HepG2 (cell line): ENCODE measurements around the gene OSBPL10. TPM values are rescaled to one million over a fixed set of nuclear protein-coding genes. Genes with fewer than 3 reads are reported as not detected.

Experiments used
- ATAC-seq: fragments of 200-7000 bp; cut with Tn5 transposase; 3 replicates; pipeline ENCODE4 v1.9.1; 2020; ENCODE audit warnings: mild to moderate bottlenecking, moderate library complexity
- BruUV-seq: library from RNA; stranded (reverse); fragments of 400-500 nt; replicated peaks from 2 replicates; lab custom pipeline; 2021; lab: Mats Ljungman, UMichigan
- CTCF ChIA-PET: fragments of 300-600 bp; formaldehyde crosslinking; extraction: SDS; loops from one replicate; lab custom pipeline; 2021; ENCODE audit warnings: low total read pairs, inconsistent platforms, low intra/inter-chr PET ratio; lab: Yijun Ruan, JAX
- POLR2A ChIA-PET: fragments of 350-600 bp; sonication (Branson Sonifier 250); formaldehyde crosslinking; loops from one replicate; lab custom pipeline; 2020; ENCODE audit warnings: antibody characterized with exemption, inconsistent platforms; lab: Yijun Ruan, JAX
- DNase-seq: peaks from one replicate; pipeline ENCODE4 v3.0.0-alpha.2; 2015; ENCODE audit warnings: low spot score
- FAIRE-seq: peaks from 3 replicates; lab custom pipeline; 2011; peaks lifted over from hg19 to GRCh38; lab: Jason Lieb, UNC
- H2AFZ ChIP-seq: one replicate; pipeline ENCODE4 v1.6.1; 2011; ENCODE audit warnings: low read length, inconsistent platforms
- H3K27ac ChIP-seq: fragments of 300-600 bp; 3 replicates; pipeline ENCODE4 v1.8.0; 2011; ENCODE audit warnings: mixed run types, mild to moderate bottlenecking, mixed read lengths, low read length, inconsistent platforms; ENCODE audit not compliant: insufficient read depth; ENCODE audit errors: extremely low read length
- H3K27me3 ChIP-seq, 2 experiments: fragments of 200-600 bp in 1 of 2; 2 replicates in 1 of 2; 3 replicates in 1 of 2; pipeline versions ENCODE4 v1.6.0 to v1.8.0; 2011; ENCODE audit warnings: low read length in 2 of 2, mild to moderate bottlenecking in 2 of 2, moderate library complexity in 2 of 2, inconsistent platforms in 1 of 2; ENCODE audit not compliant: insufficient read depth in 2 of 2, control insufficient read depth in 1 of 2
- H3K36me3 ChIP-seq, 2 experiments: fragments of 200-600 bp in 1 of 2; replicated peaks in 1 of 2; 2 replicates in 1 of 2; 3 replicates in 1 of 2; pipeline versions ENCODE4 v1.5.1 to v1.8.0; 2011; ENCODE audit warnings: low read length in 2 of 2, inconsistent platforms in 1 of 2; ENCODE audit not compliant: insufficient read depth in 2 of 2, control insufficient read depth in 1 of 2
- H3K4me1 ChIP-seq: 2 replicates; pipeline ENCODE4 v1.5.1; 2012; ENCODE audit warnings: low read length, inconsistent platforms; ENCODE audit not compliant: insufficient read depth
- H3K4me2 ChIP-seq: 2 replicates; pipeline ENCODE4 v1.6.0; 2011; ENCODE audit warnings: low read depth, low read length, inconsistent platforms
- H3K4me3 ChIP-seq, 3 experiments: fragments of 200-600 bp in 1 of 3; sonication (generic), shearing (Covaris generic) in 1 of 3; replicated peaks in 1 of 3; 2 replicates each; pipeline ENCODE4 v1.5.1; 2011 to 2016; ENCODE audit warnings: low read length in 3 of 3, inconsistent platforms in 2 of 3, low read depth in 2 of 3, mild to moderate bottlenecking in 2 of 3, control low read depth in 1 of 3, mixed read lengths in 1 of 3; ENCODE audit not compliant: insufficient read depth in 1 of 3
- H3K79me2 ChIP-seq: one replicate; pipeline ENCODE4 v1.6.1; 2011; ENCODE audit warnings: low read length, inconsistent platforms; ENCODE audit not compliant: insufficient read depth
- H3K9ac ChIP-seq: 2 replicates; pipeline ENCODE4 v1.6.0; 2011; ENCODE audit warnings: mild to moderate bottlenecking, low read depth, low read length, inconsistent platforms; ENCODE audit not compliant: insufficient read depth
- H3K9me3 ChIP-seq: 2 replicates; pipeline ENCODE4 v1.5.1; 2012; ENCODE audit warnings: mild to moderate bottlenecking, low read length
- H4K20me1 ChIP-seq: 2 replicates; pipeline ENCODE4 v1.6.0; 2011; ENCODE audit warnings: inconsistent platforms, mild to moderate bottlenecking, low read length, moderate library complexity; ENCODE audit not compliant: insufficient read depth
- CEBPG ChIP-seq: IDR thresholded peaks from 2 replicates; pipeline ENCODE4 v1.6.1; 2016
- FOXJ3 ChIP-seq: sonication (generic); formaldehyde crosslinking; IDR thresholded peaks from 2 replicates; pipeline ENCODE4 v1.4.0; 2020; ENCODE audit warnings: missing genetic modification reagents, mild to moderate bottlenecking, borderline replicate concordance
- GLI4 ChIP-seq: sonication (generic); formaldehyde crosslinking; IDR thresholded peaks from 2 replicates; pipeline ENCODE4 v1.5.1; 2020; ENCODE audit warnings: missing genetic modification reagents, mild to moderate bottlenecking, moderate library complexity, borderline replicate concordance
- HDAC2 ChIP-seq: sonication (generic); formaldehyde crosslinking; IDR thresholded peaks from 2 replicates; pipeline ENCODE4 v1.4.0; 2020; ENCODE audit warnings: missing genetic modification reagents
- MAFF ChIP-seq: IDR thresholded peaks from 2 replicates; pipeline ENCODE4 v1.6.1; 2011; ENCODE audit warnings: low read depth, low read length, improper control_type of control experiment
- MXI1 ChIP-seq: IDR thresholded peaks from 3 replicates; pipeline ENCODE4 v1.6.1; 2012; ENCODE audit warnings: low read depth, low read length, inconsistent platforms, borderline replicate concordance
- NCOA2 ChIP-seq: sonication (generic); formaldehyde crosslinking; IDR thresholded peaks from 2 replicates; pipeline ENCODE4 v1.8.0; 2022; ENCODE audit warnings: inconsistent platforms
- NCOR1 ChIP-seq: fragments of 200-600 bp; sonication (generic); IDR thresholded peaks from 2 replicates; pipeline ENCODE4 v1.7.0; 2017; ENCODE audit warnings: antibody characterized with exemption, low read length, borderline replicate concordance
- POLR2A ChIP-seq, 2 experiments: IDR thresholded peaks; 2 replicates each; pipeline ENCODE4 v1.6.1; 2011; ENCODE audit warnings: low read depth in 2 of 2, low read length in 2 of 2, mild to moderate bottlenecking in 1 of 2, moderate library complexity in 1 of 2; ENCODE audit not compliant: insufficient read depth in 1 of 2
- ZNF121 ChIP-seq: sonication (generic); formaldehyde crosslinking; IDR thresholded peaks from 2 replicates; pipeline ENCODE4 v1.5.0; 2020; ENCODE audit warnings: mild to moderate bottlenecking, missing genetic modification reagents
- ZNF124 ChIP-seq: sonication (generic); formaldehyde crosslinking; IDR thresholded peaks from 2 replicates; pipeline ENCODE4 v1.4.0; 2020; ENCODE audit warnings: missing genetic modification reagents
- ZNF138 ChIP-seq: sonication (generic); formaldehyde crosslinking; IDR thresholded peaks from 2 replicates; pipeline ENCODE4 v1.5.0; 2020; ENCODE audit warnings: mild to moderate bottlenecking, low read depth, missing genetic modification reagents
- ZNF260 ChIP-seq: sonication (generic); formaldehyde crosslinking; IDR thresholded peaks from 2 replicates; pipeline ENCODE4 v1.4.0; 2020; ENCODE audit warnings: missing genetic modification reagents, low read depth, mild to moderate bottlenecking, borderline replicate concordance
- whole genome bisulfite sequencing: methylation state at CpG from one replicate; pipeline ENCODE4 v1.1.6; 2017; ENCODE audit warnings: low lambda C conversion rate; 5-methylcytosine and 5-hydroxymethylcytosine counted together
- in situ Hi-C: cut with HindIII; loops from 2 replicates; pipeline ENCODE4 v1.10.0; 2017; ENCODE audit warnings: low pct_unique_long_range_greater_than_20kb; ENCODE audit not compliant: extremely low pct_ligation_motif_present
- intact Hi-C: fragments of 100-400 bp; cut with micrococcal nuclease; formaldehyde crosslinking; loops from one replicate; pipeline ENCODE4 v1.10.0; 2022; ENCODE audit not compliant: unreplicated experiment
- polyA plus RNA-seq, 8 experiments: library from polyadenylated mRNA; depleted of rRNA in 3 of 8; stranded (reverse) in 7 of 8; unstranded in 1 of 8; fragments of >200 nt; fragmentation: Illumina TruSeq in 4 of 8; extraction: Trizol in 4 of 8; gene quantifications; 2 replicates each; pipeline versions ENCODE4 v1.2.1 to v1.2.3, GENCODE V29; 2011 to 2016; ENCODE audit warnings: low read depth in 4 of 8, missing spikeins in 1 of 8, mixed read lengths in 1 of 8; ENCODE audit not compliant: insufficient read depth in 1 of 8
- total RNA-seq, 5 experiments: library from RNA; depleted of rRNA; stranded (reverse); fragments of >200 nt; fragmentation: Illumina TruSeq; extraction: Trizol; gene quantifications; 2 replicates each; pipeline ENCODE4 v1.2.3, GENCODE V29; 2016; ENCODE audit warnings: low read depth in 1 of 5
- TF ChIP-seq, protein P1 (sequence below): sonication (generic); formaldehyde crosslinking; IDR thresholded peaks from 2 replicates; pipeline ENCODE4 v1.5.1; 2020; ENCODE audit warnings: missing genetic modification reagents, mild to moderate bottlenecking, borderline replicate concordance
- TF ChIP-seq, protein P2 (sequence below): sonication (generic); formaldehyde crosslinking; IDR thresholded peaks from 2 replicates; pipeline ENCODE4 v1.5.0; 2020; ENCODE audit warnings: missing genetic modification reagents
- TF ChIP-seq, protein P3 (sequence below): sonication (generic); formaldehyde crosslinking; IDR thresholded peaks from 2 replicates; pipeline ENCODE4 v1.4.0; 2020; ENCODE audit warnings: missing genetic modification reagents, borderline replicate concordance
- TF ChIP-seq, protein P4 (sequence below): sonication (generic); formaldehyde crosslinking; IDR thresholded peaks from 2 replicates; pipeline ENCODE4 v1.4.0; 2020; ENCODE audit warnings: missing genetic modification reagents

OSBPL10 gene
- total and polyA plus RNA-seq, 2 of the 13 experiments (the other 11 are each of a cell fraction or from before 2014, with no cell fraction given) = 10.3 to 28.6 TPM

DNA sequence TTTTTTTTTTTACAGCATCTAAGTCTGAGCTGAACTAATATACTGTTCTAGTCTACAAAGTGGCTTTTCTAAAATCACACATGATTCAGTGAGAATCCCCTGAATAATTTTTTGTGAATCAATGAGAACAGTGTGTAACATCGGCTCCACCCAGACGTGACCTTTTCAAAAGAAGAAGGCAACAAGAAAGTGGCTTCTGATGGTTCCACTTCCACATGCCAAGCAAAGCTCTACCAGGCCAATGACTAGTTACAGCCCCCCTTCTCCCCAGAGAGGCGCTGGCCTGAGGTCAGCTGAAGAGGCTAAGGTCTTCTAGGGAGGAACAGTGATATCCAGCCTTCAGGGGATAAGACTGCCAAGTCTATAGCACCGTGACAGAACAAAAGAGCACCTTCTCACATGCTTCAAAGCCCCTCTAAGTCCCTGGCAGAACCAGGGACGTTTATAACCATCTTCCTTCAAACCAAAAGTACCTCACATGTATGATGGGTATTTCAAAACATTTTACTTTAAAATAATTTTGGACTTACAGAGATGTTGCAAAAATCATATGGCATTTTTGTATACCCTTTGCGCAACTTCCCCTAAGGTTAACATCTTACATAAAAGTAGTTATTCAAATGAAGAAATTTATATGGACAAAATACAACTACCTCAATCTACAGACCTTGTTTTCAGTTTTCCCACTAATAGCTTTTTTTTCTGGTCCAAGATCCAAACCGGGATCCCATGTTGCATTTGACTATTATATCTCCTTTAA, 177.9 kb downstream of the OSBPL10 start:
- POLR2A ChIA-PET = no interaction called here
- H3K9me3 ChIP-seq = no peaks in the 10 kb centered on the region
- H3K36me3 ChIP-seq = peaks cover 0 to 2% of the 10 kb centered on the region in 2 experiments; a peak in 1 of 5 replicates
- no peak overlapping the region for H3K27ac ChIP-seq
- no peaks in the 10 kb centered on the region for H4K20me1 ChIP-seq
- no peaks in the 10 kb centered on the region for H3K79me2 ChIP-seq
- BruUV-seq = no TSS peak
- H3K9ac ChIP-seq = no peak overlapping the region
- TF ChIP-seq ZNF124 (no peak), ZNF260 (CRISPR knock-in tag) (no peak), GLI4 (CRISPR knock-in tag) (no peak), NCOR1 (no peak), ZNF138 (no peak), MXI1 (no peak), ZNF121 (CRISPR knock-in tag) (no peak), NCOA2 (no peak), POLR2A (IDR thresholded peaks at IDR 0.05; ENCODE audit: insufficient read depth in 1 of 2, low read depth in 2 of 2, low read length in 2 of 2) (no peak), FOXJ3 (CRISPR knock-in tag) (no peak), HDAC2 (no peak), MAFF (no peak), CEBPG (CRISPR knock-in tag) (no peak)
- TF ChIP-seq, protein P1, sequence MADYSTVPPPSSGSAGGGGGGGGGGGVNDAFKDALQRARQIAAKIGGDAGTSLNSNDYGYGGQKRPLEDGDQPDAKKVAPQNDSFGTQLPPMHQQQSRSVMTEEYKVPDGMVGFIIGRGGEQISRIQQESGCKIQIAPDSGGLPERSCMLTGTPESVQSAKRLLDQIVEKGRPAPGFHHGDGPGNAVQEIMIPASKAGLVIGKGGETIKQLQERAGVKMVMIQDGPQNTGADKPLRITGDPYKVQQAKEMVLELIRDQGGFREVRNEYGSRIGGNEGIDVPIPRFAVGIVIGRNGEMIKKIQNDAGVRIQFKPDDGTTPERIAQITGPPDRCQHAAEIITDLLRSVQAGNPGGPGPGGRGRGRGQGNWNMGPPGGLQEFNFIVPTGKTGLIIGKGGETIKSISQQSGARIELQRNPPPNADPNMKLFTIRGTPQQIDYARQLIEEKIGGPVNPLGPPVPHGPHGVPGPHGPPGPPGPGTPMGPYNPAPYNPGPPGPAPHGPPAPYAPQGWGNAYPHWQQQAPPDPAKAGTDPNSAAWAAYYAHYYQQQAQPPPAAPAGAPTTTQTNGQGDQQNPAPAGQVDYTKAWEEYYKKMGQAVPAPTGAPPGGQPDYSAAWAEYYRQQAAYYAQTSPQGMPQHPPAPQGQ (CRISPR knock-in tag) = no peak
- TF ChIP-seq, protein P2, sequence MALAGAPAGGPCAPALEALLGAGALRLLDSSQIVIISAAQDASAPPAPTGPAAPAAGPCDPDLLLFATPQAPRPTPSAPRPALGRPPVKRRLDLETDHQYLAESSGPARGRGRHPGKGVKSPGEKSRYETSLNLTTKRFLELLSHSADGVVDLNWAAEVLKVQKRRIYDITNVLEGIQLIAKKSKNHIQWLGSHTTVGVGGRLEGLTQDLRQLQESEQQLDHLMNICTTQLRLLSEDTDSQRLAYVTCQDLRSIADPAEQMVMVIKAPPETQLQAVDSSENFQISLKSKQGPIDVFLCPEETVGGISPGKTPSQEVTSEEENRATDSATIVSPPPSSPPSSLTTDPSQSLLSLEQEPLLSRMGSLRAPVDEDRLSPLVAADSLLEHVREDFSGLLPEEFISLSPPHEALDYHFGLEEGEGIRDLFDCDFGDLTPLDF (CRISPR knock-in tag) = no peak
- TF ChIP-seq, protein P3, sequence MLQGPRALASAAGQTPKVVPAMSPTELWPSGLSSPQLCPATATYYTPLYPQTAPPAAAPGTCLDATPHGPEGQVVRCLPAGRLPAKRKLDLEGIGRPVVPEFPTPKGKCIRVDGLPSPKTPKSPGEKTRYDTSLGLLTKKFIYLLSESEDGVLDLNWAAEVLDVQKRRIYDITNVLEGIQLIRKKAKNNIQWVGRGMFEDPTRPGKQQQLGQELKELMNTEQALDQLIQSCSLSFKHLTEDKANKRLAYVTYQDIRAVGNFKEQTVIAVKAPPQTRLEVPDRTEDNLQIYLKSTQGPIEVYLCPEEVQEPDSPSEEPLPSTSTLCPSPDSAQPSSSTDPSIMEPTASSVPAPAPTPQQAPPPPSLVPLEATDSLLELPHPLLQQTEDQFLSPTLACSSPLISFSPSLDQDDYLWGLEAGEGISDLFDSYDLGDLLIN (CRISPR knock-in tag) = no peak
- TF ChIP-seq, protein P4, sequence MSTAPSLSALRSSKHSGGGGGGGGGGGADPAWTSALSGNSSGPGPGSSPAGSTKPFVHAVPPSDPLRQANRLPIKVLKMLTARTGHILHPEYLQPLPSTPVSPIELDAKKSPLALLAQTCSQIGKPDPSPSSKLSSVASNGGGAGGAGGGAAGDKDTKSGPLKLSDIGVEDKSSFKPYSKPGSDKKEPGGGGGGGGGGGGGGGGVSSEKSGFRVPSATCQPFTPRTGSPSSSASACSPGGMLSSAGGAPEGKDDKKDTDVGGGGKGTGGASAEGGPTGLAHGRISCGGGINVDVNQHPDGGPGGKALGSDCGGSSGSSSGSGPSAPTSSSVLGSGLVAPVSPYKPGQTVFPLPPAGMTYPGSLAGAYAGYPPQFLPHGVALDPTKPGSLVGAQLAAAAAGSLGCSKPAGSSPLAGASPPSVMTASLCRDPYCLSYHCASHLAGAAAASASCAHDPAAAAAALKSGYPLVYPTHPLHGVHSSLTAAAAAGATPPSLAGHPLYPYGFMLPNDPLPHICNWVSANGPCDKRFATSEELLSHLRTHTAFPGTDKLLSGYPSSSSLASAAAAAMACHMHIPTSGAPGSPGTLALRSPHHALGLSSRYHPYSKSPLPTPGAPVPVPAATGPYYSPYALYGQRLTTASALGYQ = no peak
- H3K4me2 ChIP-seq = no peak overlapping the region
- H3K27me3 ChIP-seq = no peaks in the 10 kb centered on the region
- DNase-seq (no peak), ATAC-seq (no peak), FAIRE-seq (no peak)
- peaks cover 13% of the 10 kb centered on the region for H3K4me1 ChIP-seq
- CTCF ChIA-PET = no interaction called here
- H2AFZ ChIP-seq = no peak overlapping the region
- 96% methylated on average over 7 of the region's 7 CpGs for WGBS
- intact Hi-C loops (no loop called here), in situ Hi-C loops (no loop called here)
- H3K4me3 ChIP-seq = no peak overlapping the region
